ENCODE measurements around the gene ANLN. TPM values are rescaled to one million over a fixed set of nuclear protein-coding genes. Genes with fewer than 3 reads are reported as not detected.
"Not testable (repeated sequence)": the region's sequence is repeated elsewhere in the genome, so short reads cannot be mapped to it uniquely, and the experiment has no call there.

Gene ANLN
- total and polyA plus RNA-seq, 3 donors from 2014 or later, result 17.3 to 35.5 (median 17.6) TPM

- intact Hi-C loops (cut with DNase I; ENCODE audit: low total_unique reads), result no loop called here
- H3K36me3 ChIP-seq (ENCODE audit: low read depth, missing control alignments), result no peaks in the 10 kb centered on the region
- TF ChIP-seq POLR2A (IDR thresholded peaks at IDR 0.05), result no peak
- TF ChIP-seq CTCF (IDR thresholded peaks at IDR 0.05), result no peak
- H3K27me3 ChIP-seq, result no peaks in the 10 kb centered on the region
- no peak for DNase-seq
- no peak overlapping the region for H3K4me3 ChIP-seq
- WGBS, 2 donors, result 81 to 93% methylated on average over 1 of the region's 1 CpG
- H3K27ac ChIP-seq, result no peak overlapping the region
- no peaks in the 10 kb centered on the region for H3K9me3 ChIP-seq
- peaks cover 3% of the 10 kb centered on the region for H3K4me1 ChIP-seq
These were observed 20.5 kb upstream of the ANLN start for GRCh38 chr7:36369171-36369570.

GRCh38 chr7:36370046-36370445 lies 19.6 kb upstream of the ANLN start:
- Histone ChIP-seq H3K36me3 (ENCODE audit: low read depth, missing control alignments) (no peaks in the 10 kb centered on the region), H3K9me3 (no peaks in the 10 kb centered on the region), H3K27me3 (no peaks in the 10 kb centered on the region), H3K27ac (no peak overlapping the region), H3K4me1 (peaks cover 3% of the 10 kb centered on the region), H3K4me3 (no peak overlapping the region)
- WGBS, 2 donors, result 86 to 88% methylated on average over 2 of the region's 2 CpGs
- intact Hi-C loops (cut with DNase I; ENCODE audit: low total_unique reads), result no loop called here
- DNase-seq, result no peak
- TF ChIP-seq CTCF (IDR thresholded peaks at IDR 0.05), result no peak
- no peak for TF ChIP-seq POLR2A (IDR thresholded peaks at IDR 0.05)

DNA sequence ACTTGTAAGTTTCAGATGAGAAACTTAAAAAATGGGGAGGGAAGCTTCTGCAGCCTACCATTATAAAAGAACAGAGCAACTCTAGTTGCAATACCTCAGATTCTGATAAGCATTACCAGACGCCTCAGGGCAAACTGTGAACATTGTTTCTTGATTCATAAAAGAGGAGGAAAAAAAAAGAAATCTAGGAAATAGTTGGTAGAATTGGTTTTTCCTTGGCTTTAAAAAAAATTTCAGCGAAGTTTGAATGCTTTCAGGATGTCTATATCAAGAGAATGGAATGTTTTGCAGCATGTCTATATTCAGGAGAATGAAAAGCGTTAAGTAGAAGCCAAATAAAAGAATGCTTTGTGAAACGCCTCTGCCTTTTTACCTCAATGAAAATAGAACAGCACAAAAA lies 17.5 kb upstream of the ANLN start:
- Histone ChIP-seq H3K36me3 (ENCODE audit: low read depth, missing control alignments) (no peaks in the 10 kb centered on the region), H3K4me3 (no peak overlapping the region), H3K4me1 (peaks cover 3% of the 10 kb centered on the region), H3K9me3 (no peaks in the 10 kb centered on the region), H3K27ac (peak overlapping the region; percentile 11 to 24), H3K27me3 (no peaks in the 10 kb centered on the region)
- WGBS, 2 donors, result 37 to 45% methylated on average over 4 of the region's 4 CpGs
- intact Hi-C loops (cut with DNase I; ENCODE audit: low total_unique reads), result no loop called here
- no peak for TF ChIP-seq CTCF (IDR thresholded peaks at IDR 0.05)
- no peak for TF ChIP-seq POLR2A (IDR thresholded peaks at IDR 0.05)
- DNase-seq, result no peak

- DNase-seq; H3K4me3 ChIP-seq; H3K36me3 ChIP-seq (ENCODE audit: low read depth, missing control alignments); intact Hi-C loops (cut with DNase I; ENCODE audit: low total_unique reads); H3K9me3 ChIP-seq; H3K27ac ChIP-seq; H3K4me1 ChIP-seq; H3K27me3 ChIP-seq: not testable (repeated sequence)
- 89 to 100% methylated on average over 3 to 5 of the region's 7 CpGs for WGBS, 2 donors
These were observed 11.1 kb upstream of the ANLN start for GRCh38 chr7:36378555-36378954.

DNA sequence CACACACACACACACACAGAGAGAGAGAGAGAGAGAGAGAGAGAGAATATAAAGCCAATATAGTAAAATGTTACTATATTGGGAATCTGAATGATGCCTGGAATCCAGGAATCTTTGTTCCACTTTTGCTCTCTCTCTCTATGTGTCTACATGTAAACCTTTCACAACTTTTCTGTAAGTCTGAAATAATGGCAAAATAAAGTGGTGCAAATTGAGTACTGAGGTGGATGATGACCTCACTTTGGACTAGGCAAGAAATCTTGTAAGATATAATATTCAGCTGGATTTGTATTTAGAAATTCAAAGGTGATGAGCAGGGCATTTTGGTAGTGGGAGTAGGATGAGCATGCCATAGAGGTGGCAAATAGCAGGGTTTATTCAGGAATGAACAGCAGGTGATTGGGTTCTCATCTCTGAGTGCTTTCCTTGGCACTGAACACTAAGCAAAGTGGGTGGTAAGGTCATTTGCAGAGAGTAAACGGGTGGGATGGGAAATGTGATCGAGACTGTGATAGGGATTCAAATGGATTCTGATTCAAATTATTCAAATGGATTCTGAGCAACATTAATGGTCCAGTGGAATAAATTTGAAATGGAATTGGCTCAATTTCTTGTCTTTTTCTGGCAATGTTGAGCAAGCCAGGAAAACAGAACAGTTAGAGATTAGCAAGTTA lies 9.7 kb upstream of the ANLN start:
- no peaks in the 10 kb centered on the region for H3K9me3 ChIP-seq
- H3K27ac ChIP-seq, result no peak overlapping the region
- no peak overlapping the region for H3K4me3 ChIP-seq
- 47 to 54% methylated on average over 2 of the region's 2 CpGs for WGBS, 2 donors
- no peak for DNase-seq
- H3K36me3 ChIP-seq (ENCODE audit: low read depth, missing control alignments), result no peaks in the 10 kb centered on the region
- no peaks in the 10 kb centered on the region for H3K27me3 ChIP-seq
- TF ChIP-seq CTCF (IDR thresholded peaks at IDR 0.05) (no peak), POLR2A (IDR thresholded peaks at IDR 0.05) (no peak)
- H3K4me1 ChIP-seq, result no peaks in the 10 kb centered on the region
- intact Hi-C loops (cut with DNase I; ENCODE audit: low total_unique reads), result no loop called here
